ENCODE measurements around the gene CASP7. TPM values are rescaled to one million over a fixed set of nuclear protein-coding genes. Genes with fewer than 3 reads are reported as not detected.
A peak's percentile ranks its signal among the peaks of the same experiment; 100 is the strongest.

The CASP7 gene
- total and polyA plus RNA-seq, 10 of the 15 experiments (the other 5 are each of a cell fraction or from before 2014, with no cell fraction given) = 23.7 to 34.4 (median 28.7) TPM

GRCh38 chr10:113704637-113705343 lies 25.1 kb downstream of the CASP7 start (continued):
- TF ChIP-seq SKIL (IDR thresholded peaks at IDR 0.05; ENCODE audit: low read depth, poor library complexity, severe bottlenecking) (peak; percentile 57), RAD21 (IDR thresholded peaks at IDR 0.05; ENCODE audit: insufficient read depth, low read depth, low read length) (peak; percentile 70), TCF12 (IDR thresholded peaks at IDR 0.05; ENCODE audit: low read depth, low read length) (no peak), NR2C2 (IDR thresholded peaks at IDR 0.05; ENCODE audit: borderline replicate concordance, control insufficient read depth, insufficient read length, low read depth) (no peak), CREB1 (IDR thresholded peaks at IDR 0.05; ENCODE audit: low read depth) (no peak), CHD1 (IDR thresholded peaks at IDR 0.05; ENCODE audit: low read depth, low read length) (no peak)

GRCh38 chr10:113705344-113705652 lies 25.6 kb downstream of the CASP7 start:
- no peaks in the 10 kb centered on the region; a peak in 4 of 4 replicates for H3K36me3 ChIP-seq (ENCODE audit: control insufficient read depth in 2 of 2, insufficient read depth in 2 of 2, low read length in 1 of 2)
- no peak overlapping the region for H3K4me3 ChIP-seq
- ChIA-PET RAD21 (ENCODE audit: unreplicated experiment) (interaction anchor here (0.6 to 2.2 kb wide), 3 partner anchors 86 to 398 kb away, joined by 3 to 14 read pairs (median 5); no protein-coding TSS in a partner anchor), CTCF (interaction anchor here (0.6 to 2.0 kb wide), 18 partner anchors 9 to 946 kb away, joined by 3 to 15 read pairs (median 5); partner anchors contain the start of gene CASP7), POLR2A (no interaction called here), SMC1A (ENCODE audit: uncharacterized antibody, unreplicated experiment) (interaction anchor here (1.0 to 1.8 kb wide), 4 partner anchors 11 to 397 kb away, joined by 3 to 10 read pairs (median 6); no protein-coding TSS in a partner anchor)
- in situ Hi-C loops (cut with MboI) (loop anchor here (5.0 kb wide), 1 partner anchor 397 kb away; no protein-coding TSS in a partner anchor), intact Hi-C loops (cut with micrococcal nuclease; ENCODE audit: unreplicated experiment) (loop anchor here (2.0 to 10.0 kb wide), 4 partner anchors 77 to 398 kb away; no protein-coding TSS in a partner anchor)
- no peak for DNase-seq (ENCODE audit: low read depth, low spot score)
- no peak overlapping the region for H3K4me2 ChIP-seq (ENCODE audit: control insufficient read depth, insufficient read depth)
- no peaks in the 10 kb centered on the region for H3K9me3 ChIP-seq (replicated peaks; ENCODE audit: control insufficient read depth, insufficient read depth, low read length)
- FAIRE-seq = no peak
- no peak overlapping the region for H3K9ac ChIP-seq (ENCODE audit: control insufficient read depth, insufficient read depth, low read length)
- no peak overlapping the region for H2AFZ ChIP-seq (ENCODE audit: control insufficient read depth, low read depth, low read length)
- peaks cover 6% of the 10 kb centered on the region; the same call in 1 of the 2 replicates for H3K4me1 ChIP-seq (ENCODE audit: control insufficient read depth, insufficient read depth, low read length)
- H4K20me1 ChIP-seq (ENCODE audit: control insufficient read depth, insufficient read depth) = 0 out of 2 replicates have a peak, but pooled peaks cover 4% of the 10 kb centered on the region
- H3K27ac ChIP-seq (ENCODE audit: control insufficient read depth, insufficient read depth) = no peak overlapping the region
- BruUV-seq (replicated peaks) = no TSS peak
- no peak; the same call in 2 of the 3 replicates for ATAC-seq
- no peaks in the 10 kb centered on the region for H3K27me3 ChIP-seq (replicated peaks in 1 of 2; ENCODE audit: control insufficient read depth in 2 of 2, insufficient read depth in 2 of 2, low read length in 1 of 2)
- H3K79me2 ChIP-seq (ENCODE audit: control insufficient read depth, insufficient read depth, low read length) = no peaks in the 10 kb centered on the region
- no peak for TF ChIP-seq CREM (IDR thresholded peaks at IDR 0.05; ENCODE audit: low read depth)
- no peak for TF ChIP-seq USF2 (IDR thresholded peaks at IDR 0.05; ENCODE audit: borderline replicate concordance, low read depth, low read length)
- TF ChIP-seq NFYB (IDR thresholded peaks at IDR 0.05; ENCODE audit: insufficient read depth, low read depth, low read length) = no peak
- no peak for TF ChIP-seq PAX8 (IDR thresholded peaks at IDR 0.05)
- TF ChIP-seq HDGF (IDR thresholded peaks at IDR 0.05) = no peak
- TF ChIP-seq ZNF274 (IDR thresholded peaks at IDR 0.05; ENCODE audit: insufficient read depth, insufficient read length) = no peak
- TF ChIP-seq HDAC6 (IDR thresholded peaks at IDR 0.05; ENCODE audit: unreplicated experiment) = no peak
- TF ChIP-seq ZNF217 (IDR thresholded peaks at IDR 0.05) = no peak
- TF ChIP-seq E4F1 (IDR thresholded peaks at IDR 0.05; ENCODE audit: borderline replicate concordance, partially characterized antibody) = no peak
- no peak for TF ChIP-seq POLR2A (IDR thresholded peaks at IDR 0.05; ENCODE audit: low read depth, low read length)
- TF ChIP-seq JUNB (IDR thresholded peaks at IDR 0.05) = no peak
